ENCODE results near the gene SLC45A1. TPM values are rescaled to one million over a fixed set of nuclear protein-coding genes. Genes with fewer than 3 reads are reported as not detected.
A peak's percentile ranks its signal among the peaks of the same experiment; 100 is the strongest.

Gene SLC45A1
- total and polyA plus RNA-seq, 2 of the 4 experiments (the other 2 are of a cell fraction), result 0.72 to 3.9 TPM

GRCh38 chr1:8299963-8300362, 18.0 kb upstream of the SLC45A1 start:
- H3K14ac ChIP-seq (replicated peaks; ENCODE audit: low read depth, low read length), result no peak overlapping the region
- H4K5ac ChIP-seq (ENCODE audit: low read depth, low read length), result no peak overlapping the region
- no peak overlapping the region for H2BK120ac ChIP-seq (ENCODE audit: low read depth, low read length)
- no peak overlapping the region for H4K91ac ChIP-seq (ENCODE audit: insufficient read depth, low read depth, low read length)
- no TSS peak for BruUV-seq (replicated peaks)
- 0 out of 2 replicates have a peak overlapping the region, but pooled peaks have one; percentile 19 for H3K4ac ChIP-seq (ENCODE audit: low read depth, low read length)
- no peak overlapping the region for H3K56ac ChIP-seq (ENCODE audit: extremely low read depth, insufficient read depth, low read length)
- H2BK5ac ChIP-seq (ENCODE audit: low read depth, low read length, poor library complexity, severe bottlenecking), result no peak overlapping the region
- in situ Hi-C loops (cut with MboI; ENCODE audit: low sequenced_read_pairs) (loop anchor here (25.0 kb wide), 1 partner anchor 638 kb away; no protein-coding TSS in a partner anchor), intact Hi-C loops (cut with micrococcal nuclease) (no loop called here), dilution Hi-C loops (cut with HindIII; ENCODE audit: low sequenced_read_pairs, unreplicated experiment) (loop anchor here (25.0 kb wide), 1 partner anchor 288 kb away; no protein-coding TSS in a partner anchor)
- no peak overlapping the region for H3K4me3 ChIP-seq (ENCODE audit: insufficient read depth, low read depth, low read length)
- TF ChIP-seq RCOR1 (IDR thresholded peaks at IDR 0.05; ENCODE audit: insufficient replicate concordance, low read length) (no peak), POLR2A (IDR thresholded peaks at IDR 0.05; ENCODE audit: low read depth, low read length) (no peak), CHD1 (IDR thresholded peaks at IDR 0.05; ENCODE audit: low read depth, low read length) (no peak), MXI1 (IDR thresholded peaks at IDR 0.05; ENCODE audit: borderline replicate concordance, low read depth, low read length) (no peak), RAD21 (IDR thresholded peaks at IDR 0.05; ENCODE audit: low read length) (no peak), MAZ (IDR thresholded peaks at IDR 0.05; ENCODE audit: borderline replicate concordance, low read depth, low read length) (no peak), MAFK (IDR thresholded peaks at IDR 0.05; ENCODE audit: low read depth, low read length) (no peak), SMC3 (IDR thresholded peaks at IDR 0.05; ENCODE audit: low read depth, low read length) (no peak), CEBPB (IDR thresholded peaks at IDR 0.05; ENCODE audit: low read depth, low read length) (no peak)
- TF ChIP-seq, protein P1, sequence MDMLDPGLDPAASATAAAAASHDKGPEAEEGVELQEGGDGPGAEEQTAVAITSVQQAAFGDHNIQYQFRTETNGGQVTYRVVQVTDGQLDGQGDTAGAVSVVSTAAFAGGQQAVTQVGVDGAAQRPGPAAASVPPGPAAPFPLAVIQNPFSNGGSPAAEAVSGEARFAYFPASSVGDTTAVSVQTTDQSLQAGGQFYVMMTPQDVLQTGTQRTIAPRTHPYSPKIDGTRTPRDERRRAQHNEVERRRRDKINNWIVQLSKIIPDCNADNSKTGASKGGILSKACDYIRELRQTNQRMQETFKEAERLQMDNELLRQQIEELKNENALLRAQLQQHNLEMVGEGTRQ (IDR thresholded peaks at IDR 0.05; ENCODE audit: low read depth, low read length), result no peak
- H3K9me1 ChIP-seq (ENCODE audit: insufficient read depth, low read length), result no peaks in the 10 kb centered on the region; the same call in 1 of the 2 replicates
- H3K36me3 ChIP-seq (ENCODE audit: control insufficient read depth, insufficient read depth, low read length), result no peaks in the 10 kb centered on the region
- no peaks in the 10 kb centered on the region for H3K9me3 ChIP-seq (ENCODE audit: control insufficient read depth, insufficient read depth, low read length)
- CTCF ChIA-PET, result no interaction called here
- no peak overlapping the region for H3K27ac ChIP-seq (ENCODE audit: insufficient read depth, low read length)
- H2BK15ac ChIP-seq (ENCODE audit: low read depth, low read length), result no peak overlapping the region
- DNase-seq (no peak), ATAC-seq (ENCODE audit: low read depth) (no peak)
- no peak overlapping the region for H3K9ac ChIP-seq (ENCODE audit: low read depth, low read length)
- H3K27me3 ChIP-seq (ENCODE audit: control insufficient read depth, insufficient read depth, low read length), result no peaks in the 10 kb centered on the region
- no peak overlapping the region for H2BK20ac ChIP-seq (ENCODE audit: low read depth, low read length)
- no peaks in the 10 kb centered on the region for H3K79me1 ChIP-seq (ENCODE audit: low read depth in 1 of 2, low read length in 2 of 2)
- no peak overlapping the region for H3K4me2 ChIP-seq (ENCODE audit: low read depth, low read length)
- H2AK9ac ChIP-seq (replicated peaks; ENCODE audit: low read depth, low read length, poor library complexity), result no peak overlapping the region
- no peak overlapping the region for H4K8ac ChIP-seq (ENCODE audit: low read depth in 2 of 2, low read length in 2 of 2)
- no peaks in the 10 kb centered on the region for H4K20me1 ChIP-seq (ENCODE audit: insufficient read depth, low read length)
- H2AK5ac ChIP-seq (ENCODE audit: low read depth, low read length), result no peak overlapping the region
- peaks cover 4% of the 10 kb centered on the region for H3K4me1 ChIP-seq (ENCODE audit: control insufficient read depth, insufficient read depth, low read length)
- POLR2A ChIA-PET (ENCODE audit: unreplicated experiment), result no interaction called here
- no peak overlapping the region for H2AFZ ChIP-seq (replicated peaks; ENCODE audit: low read length, poor library complexity)
- H3K18ac ChIP-seq (ENCODE audit: low read depth, low read length), result no peak overlapping the region
- H3K23ac ChIP-seq (ENCODE audit: low read depth, low read length), result no peak overlapping the region
- no CpG with 5 or more reads among the region's 5 CpGs for WGBS, 2 experiments (ENCODE audit: extremely low coverage in 2 of 2, insufficient read length in 1 of 2)

All from IMR-90 (cell line).